Heart right ventricle (tissue), 16 donors: ENCODE measurements around the gene ATP6V0D1. TPM values are rescaled to one million over a fixed set of nuclear protein-coding genes. Genes with fewer than 3 reads are reported as not detected.
"Not testable (repeated sequence)": the region's sequence is repeated elsewhere in the genome, so short reads cannot be mapped to it uniquely, and the experiment has no call there.

Experiments used
- ATAC-seq, 8 donors: fragments of 200-7000 bp; cut with Tn5 transposase; one replicate each; pipeline ENCODE4 v1.9.1; 2020; ENCODE audit warnings: mild to moderate bottlenecking in 8 of 8, moderate library complexity in 8 of 8, moderate number of reproducible peaks in 1 of 8
- DNase-seq, 2 donors: peaks; one replicate each; pipeline ENCODE4 v3.0.0-alpha.2; 2020
- H3K27ac ChIP-seq, 10 donors: fragments of 200-600 bp; sonication (generic) in 2 of 10; one replicate each; pipeline versions ENCODE4 v1.5.0 to v1.8.0; 2020 to 2022; ENCODE audit warnings: mild to moderate bottlenecking in 3 of 10
- H3K27me3 ChIP-seq, 7 donors: fragments of 200-600 bp; one replicate each; pipeline ENCODE4 v1.8.0; 2021 to 2022; ENCODE audit warnings: mild to moderate bottlenecking in 2 of 7
- H3K36me3 ChIP-seq, 9 donors: fragments of 200-600 bp; sonication (generic) in 1 of 9; one replicate each; pipeline versions ENCODE4 v1.5.0 to v1.8.0; 2020 to 2022; ENCODE audit warnings: mild to moderate bottlenecking in 2 of 9
- H3K4me1 ChIP-seq, 9 donors: fragments of 200-600 bp; sonication (generic) in 1 of 9; one replicate each; pipeline versions ENCODE4 v1.5.0 to v1.8.0; 2020 to 2022; ENCODE audit warnings: mild to moderate bottlenecking in 4 of 9
- H3K4me3 ChIP-seq, 10 donors: fragments of 200-600 bp; sonication (generic) in 2 of 10; one replicate each; pipeline versions ENCODE4 v1.5.0 to v1.8.0; 2020 to 2022; ENCODE audit warnings: mild to moderate bottlenecking in 7 of 10, moderate library complexity in 2 of 10
- H3K9me3 ChIP-seq, 11 donors: fragments of 200-600 bp in 10 of 11; sonication (generic) in 2 of 11; one replicate each; pipeline versions ENCODE4 v1.5.0 to v1.8.0; 2013 to 2022; ENCODE audit warnings: mild to moderate bottlenecking in 2 of 11, control low read depth in 1 of 11, moderate library complexity in 1 of 11
- WGBS, 2 donors: extraction: QIAGEN DNeasy Blood & Tissue Kit; methylation state at CpG; one replicate each; pipeline ENCODE4 v1.1.7; 2013; ENCODE audit warnings: inconsistent platforms in 1 of 2; 5-methylcytosine and 5-hydroxymethylcytosine counted together
- intact Hi-C, 10 donors: fragments of 100-400 bp; cut with DNase I; formaldehyde crosslinking; loops; one replicate each; pipeline versions ENCODE4 v1.11.1 to v1.14.2; 2022
- polyA plus RNA-seq, 2 donors: library from polyadenylated mRNA; stranded (reverse); fragments of 200-250 nt; gene quantifications; one replicate each; pipeline ENCODE4 v1.2.3, GENCODE V29; 2013
- total RNA-seq, 10 donors: library from RNA; stranded (reverse); fragmentation: NEBNext Ultra II Directional in 3 of 10; extraction: Animal tissue kit (Norgen Biotek cat#: 25700) in 3 of 10; gene quantifications; one replicate each; pipeline versions ENCODE4 v1.2.1 to v1.2.4, GENCODE V29; 2021 to 2023
- TF ChIP-seq, protein P1 (sequence below), 9 donors: fragments of 200-600 bp; sonication (generic) in 2 of 9; IDR thresholded peaks; one replicate each; pipeline versions ENCODE4 v1.5.0 to v1.8.0; 2021 to 2022; ENCODE audit warnings: antibody characterized with exemption in 9 of 9, mild to moderate bottlenecking in 5 of 9, moderate library complexity in 1 of 9
- donor health status: Arrhythmogenic right ventricular cardiomyopathy.
- donor health status: ischemic (EF 13 %, LVEDD 7.1; RV severe dilation, severe dysfunction).
- donor health status: healthy with polysubstance abuse.
- donor health status: DM: no; HTN: yes; CAD: no.
- donor health status: DM: no; HTN: no; CAD: no.
- donor health status: ischemic (EF 25% LVEDD 6.9; RV normal size, moderate dysfunction).
- donor health status: ischemic (EF 25% LVEDD 5.7; RV mildly dilated, moderate dysfunction).
- donor health status: healthy.
- donor health status: DM: yes; HTN: yes; CAD: no.
- donor health status: Ischemic cardiomyopathy.
- donor health status: ischemic (EF 35%, LVEDD 5.7; RV mildly dilated, moderate dysfunction).
- donor health status: nonischemic (EF 11% LVEDD 7.7; RV severe dilation, severe dysfunction).
- donor health status: DM: yes; HTN: yes; CAD: no.
- donor health status: PGD.
- donor health status: ischemic (EF 29% LVEDD 5.4; RV normal size, mild dysfunction).
- donor health status: nonischemic (EF 23%, LVEDD 6.1; RV moderate dilation, normal function).

Gene ATP6V0D1
- total and polyA plus RNA-seq, 12 donors = 12.8 to 84.7 (median 67.5) TPM

GRCh38 chr16:67517661-67518423 is 36.9 kb upstream of the ATP6V0D1 start:
- DNase-seq (no peak), ATAC-seq (no peak)
- no peaks in the 10 kb centered on the region for H3K27me3 ChIP-seq
- intact Hi-C loops = no loop called here
- H3K9me3 ChIP-seq = no peaks in the 10 kb centered on the region
- H3K4me3 ChIP-seq = no peak overlapping the region
- peaks cover 0 to 36% (median 12%) of the 10 kb centered on the region in 9 donors for H3K4me1 ChIP-seq
- TF ChIP-seq, protein P1, sequence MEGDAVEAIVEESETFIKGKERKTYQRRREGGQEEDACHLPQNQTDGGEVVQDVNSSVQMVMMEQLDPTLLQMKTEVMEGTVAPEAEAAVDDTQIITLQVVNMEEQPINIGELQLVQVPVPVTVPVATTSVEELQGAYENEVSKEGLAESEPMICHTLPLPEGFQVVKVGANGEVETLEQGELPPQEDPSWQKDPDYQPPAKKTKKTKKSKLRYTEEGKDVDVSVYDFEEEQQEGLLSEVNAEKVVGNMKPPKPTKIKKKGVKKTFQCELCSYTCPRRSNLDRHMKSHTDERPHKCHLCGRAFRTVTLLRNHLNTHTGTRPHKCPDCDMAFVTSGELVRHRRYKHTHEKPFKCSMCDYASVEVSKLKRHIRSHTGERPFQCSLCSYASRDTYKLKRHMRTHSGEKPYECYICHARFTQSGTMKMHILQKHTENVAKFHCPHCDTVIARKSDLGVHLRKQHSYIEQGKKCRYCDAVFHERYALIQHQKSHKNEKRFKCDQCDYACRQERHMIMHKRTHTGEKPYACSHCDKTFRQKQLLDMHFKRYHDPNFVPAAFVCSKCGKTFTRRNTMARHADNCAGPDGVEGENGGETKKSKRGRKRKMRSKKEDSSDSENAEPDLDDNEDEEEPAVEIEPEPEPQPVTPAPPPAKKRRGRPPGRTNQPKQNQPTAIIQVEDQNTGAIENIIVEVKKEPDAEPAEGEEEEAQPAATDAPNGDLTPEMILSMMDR (IDR thresholded peaks at IDR 0.05) = no peak
- H3K36me3 ChIP-seq = no peaks in the 10 kb centered on the region
- 82 to 83% methylated on average over 11 of the region's 11 CpGs for WGBS, 2 donors
- H3K27ac ChIP-seq = no peak overlapping the region

GRCh38 chr16:67517155-67517445 is 36.1 kb upstream of the ATP6V0D1 start:
- ATAC-seq (no peak), DNase-seq (no peak)
- Histone ChIP-seq H3K9me3 (no peaks in the 10 kb centered on the region), H3K4me1 (peaks cover 0 to 36% (median 12%) of the 10 kb centered on the region in 9 donors), H3K27ac (no peak overlapping the region), H3K27me3 (no peaks in the 10 kb centered on the region), H3K4me3 (no peak overlapping the region), H3K36me3 (no peaks in the 10 kb centered on the region)
- 85 to 91% methylated on average over 3 of the region's 3 CpGs for WGBS, 2 donors
- intact Hi-C loops = no loop called here
- TF ChIP-seq, protein P1 (IDR thresholded peaks at IDR 0.05) = no peak

DNA sequence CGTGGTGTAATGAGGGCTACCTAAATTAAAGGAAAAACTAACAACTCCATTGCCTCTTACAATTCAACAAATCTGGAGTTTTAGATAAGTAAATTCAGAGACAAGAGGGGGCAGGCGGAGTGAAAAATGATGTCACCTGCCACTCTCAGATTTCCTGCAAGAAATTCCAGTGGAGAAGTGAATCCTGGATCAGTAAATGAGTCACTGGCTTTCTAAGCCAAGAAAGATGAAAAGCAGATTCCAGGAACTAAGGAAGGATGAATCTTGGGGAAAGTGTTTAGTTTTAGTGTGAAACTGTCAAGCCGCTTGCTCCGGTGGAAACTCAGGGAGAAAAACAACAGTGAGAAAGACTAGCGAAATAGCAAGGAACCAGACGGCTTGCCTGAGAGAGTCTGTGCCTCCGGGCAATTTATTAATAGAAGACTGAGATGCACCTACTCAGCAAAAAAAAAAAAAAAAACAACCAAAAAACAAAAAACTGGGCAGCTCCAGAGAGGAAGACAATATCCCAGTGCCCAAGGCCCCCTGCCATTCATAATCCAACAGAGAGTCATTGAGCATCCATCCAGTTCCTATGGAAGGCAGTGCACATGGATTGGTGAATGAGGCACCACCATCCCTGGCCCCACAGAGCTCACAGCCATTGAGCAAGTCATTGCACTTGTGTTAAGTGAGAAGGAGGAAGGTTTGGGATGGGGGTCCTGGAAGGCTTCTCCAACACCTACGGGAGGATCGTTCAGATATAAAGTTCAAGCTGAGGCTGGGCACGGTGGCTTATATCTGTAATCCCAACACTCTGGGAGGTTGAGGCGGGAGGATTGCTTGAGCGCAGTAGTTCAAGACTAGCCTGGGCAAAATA is 35.6 kb upstream of the ATP6V0D1 start:
- Histone ChIP-seq H3K4me1 (peaks cover 0 to 32% (median 7%) of the 10 kb centered on the region in 9 donors), H3K27ac (no peak overlapping the region), H3K4me3 (no peak overlapping the region), H3K27me3 (no peaks in the 10 kb centered on the region), H3K36me3 (no peaks in the 10 kb centered on the region), H3K9me3 (no peaks in the 10 kb centered on the region)
- no peak for DNase-seq
- TF ChIP-seq, protein P1 (IDR thresholded peaks at IDR 0.05) = no peak
- 83 to 84% methylated on average over 12 of the region's 12 CpGs for WGBS, 2 donors
- no peak for ATAC-seq
- intact Hi-C loops = no loop called here

- Histone ChIP-seq H3K4me1 (peaks cover 0 to 25% (median 0%) of the 10 kb centered on the region in 9 donors), H3K27me3 (no peaks in the 10 kb centered on the region), H3K27ac (no peak overlapping the region), H3K4me3 (no peak overlapping the region), H3K36me3 (no peaks in the 10 kb centered on the region), H3K9me3 (no peaks in the 10 kb centered on the region)
- DNase-seq = peak; percentile 62 to 83
- TF ChIP-seq, protein P1 (IDR thresholded peaks at IDR 0.05) = peak; percentile 52 to 82 (median 73)
- 9 to 12% methylated on average over 8 of the region's 8 CpGs for WGBS, 2 donors
- ATAC-seq = peak in 7 of 8 donors; percentile 52 to 82 (median 66)
- intact Hi-C loops = loop anchor here in 6 of 10 donors (1.0 to 2.0 kb wide), 3 partner anchors 20 to 22 kb away; no protein-coding TSS in a partner anchor
These were observed 33.4 kb upstream of the ATP6V0D1 start for GRCh38 chr16:67514382-67514828.

DNA sequence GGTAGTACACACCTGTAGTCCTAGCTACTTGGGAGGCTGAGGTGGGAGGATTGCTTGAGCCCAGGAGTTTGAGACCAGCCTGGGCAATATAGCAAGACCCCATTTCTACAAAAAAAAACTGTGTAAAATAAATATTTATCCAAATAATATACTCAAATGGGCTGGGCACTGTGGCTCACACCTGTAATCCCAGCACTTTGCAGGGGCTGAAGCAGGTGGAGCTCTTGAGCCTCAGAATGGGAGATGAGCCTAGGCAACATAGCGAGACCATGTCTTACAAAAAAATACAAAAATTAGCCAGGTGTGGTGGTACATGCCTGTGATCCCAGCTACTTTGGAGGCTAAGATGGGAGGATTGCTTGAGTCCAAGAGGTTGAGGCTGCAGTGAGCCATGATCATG is 32.9 kb upstream of the ATP6V0D1 start:
- 95 to 100% methylated on average over 1 of the region's 1 CpG for WGBS, 2 donors
- intact Hi-C loops = loop anchor here in 6 of 10 donors (1.0 to 2.0 kb wide), 3 partner anchors 19 to 21 kb away; no protein-coding TSS in a partner anchor
- not testable (repeated sequence) for H3K9me3 ChIP-seq

More for the DNA sequence above, 32.9 kb upstream of the ATP6V0D1 start:
- not testable (repeated sequence) for H3K36me3 ChIP-seq, H3K27me3 ChIP-seq, H3K27ac ChIP-seq, ATAC-seq, H3K4me3 ChIP-seq, DNase-seq
- peaks cover 0 to 25% (median 0%) of the 10 kb centered on the region in 9 donors for H3K4me1 ChIP-seq
